GM12878 (cell line): ENCODE measurements around the gene ICA1L. TPM values are rescaled to one million over a fixed set of nuclear protein-coding genes. Genes with fewer than 3 reads are reported as not detected.

Source experiments
- ATAC-seq: fragments of 200-7000 bp; cut with Tn5 transposase; 3 replicates; pipeline ENCODE4 v1.9.1; 2020; ENCODE audit warnings: mild to moderate bottlenecking, moderate library complexity
- BruUV-seq: library from RNA; stranded (reverse); fragments of 400-500 nt; replicated peaks from 2 replicates; lab custom pipeline; 2021; lab: Mats Ljungman, UMichigan
- CTCF ChIA-PET: fragments of 300-600 bp; sonication (Branson Sonifier 250); formaldehyde crosslinking; extraction: SDS; loops from one replicate; lab custom pipeline; 2021; ENCODE audit warnings: inconsistent platforms; lab: Yijun Ruan, JAX
- POLR2A ChIA-PET: fragments of 350-600 bp; formaldehyde crosslinking; extraction: SDS; loops from one replicate; lab custom pipeline; 2021; ENCODE audit warnings: inconsistent platforms; lab: Charles Lee
- RAD21 ChIA-PET: fragments of 300-600 bp; sonication (Branson Sonifier 250); formaldehyde crosslinking; loops from one replicate; lab custom pipeline; 2023; ENCODE audit warnings: antibody characterized with exemption; ENCODE audit not compliant: unreplicated experiment; lab: Charles Lee
- SMC1A ChIA-PET: fragments of 300-600 bp; sonication (Branson Sonifier 250); formaldehyde crosslinking; loops from one replicate; lab custom pipeline; 2023; ENCODE audit not compliant: unreplicated experiment, uncharacterized antibody; lab: Charles Lee
- DNase-seq: peaks from one replicate; pipeline ENCODE4 v3.0.0-alpha.2; 2011; ENCODE audit warnings: low read depth, low spot score
- FAIRE-seq: peaks from 3 replicates; lab custom pipeline; 2011; peaks lifted over from hg19 to GRCh38; lab: Jason Lieb, UNC
- H2AFZ ChIP-seq: 2 replicates; pipeline ENCODE4 v1.6.0; 2011; ENCODE audit warnings: low read depth, low read length, control low read depth; ENCODE audit not compliant: control insufficient read depth
- H3K27ac ChIP-seq: 2 replicates; pipeline ENCODE4 v1.5.1; 2011; ENCODE audit warnings: control low read depth; ENCODE audit not compliant: control insufficient read depth, insufficient read depth
- H3K27me3 ChIP-seq, 2 experiments: replicated peaks in 1 of 2; 2 replicates each; pipeline versions ENCODE4 v1.6.0 to v1.6.1; 2011; ENCODE audit warnings: low read length in 1 of 2; ENCODE audit not compliant: control insufficient read depth in 2 of 2, insufficient read depth in 2 of 2
- H3K36me3 ChIP-seq, 2 experiments: 2 replicates each; pipeline ENCODE4 v1.5.1; 2011; ENCODE audit warnings: low read length in 1 of 2; ENCODE audit not compliant: control insufficient read depth in 2 of 2, insufficient read depth in 2 of 2
- H3K4me1 ChIP-seq: 2 replicates; pipeline ENCODE4 v1.6.1; 2011; ENCODE audit warnings: mild to moderate bottlenecking, low read length, moderate library complexity, mixed read lengths; ENCODE audit not compliant: control insufficient read depth, insufficient read depth
- H3K4me2 ChIP-seq: 2 replicates; pipeline ENCODE4 v1.6.0; 2011; ENCODE audit warnings: control low read depth; ENCODE audit not compliant: control insufficient read depth, insufficient read depth
- H3K4me3 ChIP-seq: fragments of 200-600 bp; sonication (generic); 2 replicates; pipeline ENCODE4 v1.5.1; 2016
- H3K79me2 ChIP-seq: 2 replicates; pipeline ENCODE4 v1.6.0; 2011; ENCODE audit warnings: low read length; ENCODE audit not compliant: control insufficient read depth, insufficient read depth
- H3K9ac ChIP-seq: 2 replicates; pipeline ENCODE4 v1.8.0; 2011; ENCODE audit warnings: low read length, control low read depth, mixed read lengths; ENCODE audit not compliant: control insufficient read depth, insufficient read depth
- H3K9me3 ChIP-seq: replicated peaks from 3 replicates; pipeline ENCODE4 v1.5.1; 2011; ENCODE audit warnings: mild to moderate bottlenecking, low read length; ENCODE audit not compliant: control insufficient read depth, insufficient read depth
- H4K20me1 ChIP-seq: 2 replicates; pipeline ENCODE4 v1.6.0; 2011; ENCODE audit not compliant: control insufficient read depth, insufficient read depth
- ATF2 ChIP-seq: IDR thresholded peaks from 2 replicates; pipeline ENCODE4 v1.6.1; 2012; ENCODE audit warnings: low read length, inconsistent platforms
- CEBPZ ChIP-seq: fragments of 150-350 bp; IDR thresholded peaks from 2 replicates; pipeline ENCODE4 v1.6.1; 2016; ENCODE audit warnings: low read depth, low read length
- DPF2 ChIP-seq: fragments of 450-650 bp; IDR thresholded peaks from 2 replicates; pipeline ENCODE4 v1.6.1; 2017; ENCODE audit warnings: mild to moderate bottlenecking
- EGR1 ChIP-seq, 2 experiments: IDR thresholded peaks; 1 replicate in 1 of 2; 2 replicates in 1 of 2; pipeline ENCODE4 v1.6.1; 2011 to 2012; ENCODE audit warnings: low read depth in 2 of 2, low read length in 2 of 2, borderline replicate concordance in 1 of 2, mild to moderate bottlenecking in 1 of 2, moderate library complexity in 1 of 2
- RAD51 ChIP-seq: fragments of 450-650 bp; IDR thresholded peaks from 2 replicates; pipeline ENCODE4 v1.6.1; 2016; ENCODE audit warnings: moderate library complexity, mild to moderate bottlenecking, inconsistent platforms
- ZNF384 ChIP-seq: IDR thresholded peaks from 2 replicates; pipeline ENCODE4 v1.6.1; 2012; ENCODE audit warnings: low read depth, mild to moderate bottlenecking, low read length, improper control_type of control experiment, borderline replicate concordance
- ZNF592 ChIP-seq: fragments of 450-650 bp; IDR thresholded peaks from 2 replicates; pipeline ENCODE4 v1.6.1; 2017; ENCODE audit warnings: mild to moderate bottlenecking, moderate library complexity
- WGBS: methylation state at CpG from one replicate; pipeline ENCODE4 v1.1.6; 2016; ENCODE audit warnings: low lambda C conversion rate; ENCODE audit not compliant: insufficient replicate concordance, insufficient coverage; ENCODE audit errors: missing lambda C conversion rate; 5-methylcytosine and 5-hydroxymethylcytosine counted together
- in situ Hi-C: fragments of 300-500 bp; cut with MboI; formaldehyde crosslinking; loops from 9 replicates; pipeline ENCODE4 v1.14.3; 2018; ENCODE audit warnings: mixed read lengths
- intact Hi-C: fragments of 100-400 bp; cut with micrococcal nuclease; formaldehyde crosslinking; loops from one replicate; pipeline ENCODE4 v1.14.2; 2022; ENCODE audit not compliant: unreplicated experiment
- polyA plus RNA-seq, 11 experiments: library from polyadenylated mRNA; depleted of rRNA in 4 of 11; unstranded in 6 of 11; stranded (reverse) in 5 of 11; fragments of >200 nt; fragmentation: Nextera tagmentation in 4 of 11; fragmentation: Illumina TruSeq in 1 of 11; extraction: Ambion mirVana in 4 of 11; extraction: Trizol in 1 of 11; gene quantifications; 1 replicate in 1 of 11; 2 replicates in 10 of 11; pipeline versions ENCODE4 v1.2.1 to v1.2.3, GENCODE V29; 2011 to 2016; ENCODE audit warnings: inconsistent platforms in 2 of 11, missing spikeins in 2 of 11, low read depth in 1 of 11
- total RNA-seq, 4 experiments: library from RNA; depleted of rRNA in 3 of 4; stranded (reverse); fragments of >200 nt in 3 of 4; fragmentation: Illumina TruSeq in 1 of 4; extraction: Trizol in 1 of 4; gene quantifications; 2 replicates each; pipeline versions ENCODE4 v1.2.1 to v1.2.3, GENCODE V29; 2013 to 2021

ICA1L gene
- total and polyA plus RNA-seq, 10 of the 15 experiments (the other 5 are each of a cell fraction or from before 2014, with no cell fraction given) = 0.85 to 7.4 (median 3.6) TPM

GRCh38 chr2:202847693-202848524 is 23.7 kb downstream of the ICA1L start (continued):
- no peak for TF ChIP-seq ZNF592
- no peak for TF ChIP-seq ZNF384
- peak; percentile 63 for TF ChIP-seq RAD51
- TF ChIP-seq EGR1 (IDR thresholded peaks at IDR 0.05; ENCODE audit: borderline replicate concordance in 1 of 2, low read depth in 2 of 2, low read length in 2 of 2) = no peak
- peak; percentile 86 for TF ChIP-seq DPF2

GRCh38 chr2:202844656-202845055 is 26.9 kb downstream of the ICA1L start:
- Histone ChIP-seq H3K4me1 (peaks cover 11% of the 10 kb centered on the region), H2AFZ (no peak overlapping the region), H4K20me1 (no peaks in the 10 kb centered on the region), H3K27ac (no peak overlapping the region), H3K9me3 (peaks cover 7% of the 10 kb centered on the region; the same call in 2 of the 3 replicates), H3K36me3 (no peaks in the 10 kb centered on the region; a peak in 1 of 4 replicates), H3K4me3 (no peak overlapping the region), H3K9ac (no peak overlapping the region), H3K79me2 (no peaks in the 10 kb centered on the region), H3K4me2 (no peak overlapping the region), H3K27me3 (no peaks in the 10 kb centered on the region)
- in situ Hi-C loops (no loop called here), intact Hi-C loops (no loop called here)
- no TSS peak for BruUV-seq
- ChIA-PET POLR2A (interaction anchor here (0.5 kb wide), 1 partner anchor 262 kb away, joined by 4 read pairs; no protein-coding TSS in a partner anchor), SMC1A (interaction anchor here (1.0 to 3.7 kb wide), 3 partner anchors 11 to 128 kb away, joined by 3 to 18 read pairs (median 3); no protein-coding TSS in a partner anchor), CTCF (interaction anchor here (1.1 to 1.9 kb wide), 4 partner anchors 11 to 28 kb away, joined by 3 to 6 read pairs (median 5); partner anchors contain the start of gene ICA1L), RAD21 (interaction anchor here (1.1 kb wide), 1 partner anchor 12 kb away, joined by 3 read pairs; no protein-coding TSS in a partner anchor)
- ATAC-seq (no peak), DNase-seq (no peak), FAIRE-seq (no peak)
- 73% methylated on average over 2 of the region's 2 CpGs for WGBS
- no peak for TF ChIP-seq ATF2
- TF ChIP-seq CEBPZ = no peak
